HG03103 (cell line): ENCODE data around the gene SMIM38.
"Not testable (repeated sequence)": the region's sequence is repeated elsewhere in the genome, so short reads cannot be mapped to it uniquely, and the experiment has no call there.

Experiments used
- ATAC-seq: cut with Tn5 transposase; IDR thresholded peaks from one replicate; pipeline ENCODE4 v1.9.1; 2021; ENCODE audit warnings: low read depth; ENCODE audit not compliant: unreplicated experiment

The SMIM38 gene

GRCh38 chr11:69121621-69122325, 34.0 kb upstream of the SMIM38 start:
- ATAC-seq: no peak

DNA sequence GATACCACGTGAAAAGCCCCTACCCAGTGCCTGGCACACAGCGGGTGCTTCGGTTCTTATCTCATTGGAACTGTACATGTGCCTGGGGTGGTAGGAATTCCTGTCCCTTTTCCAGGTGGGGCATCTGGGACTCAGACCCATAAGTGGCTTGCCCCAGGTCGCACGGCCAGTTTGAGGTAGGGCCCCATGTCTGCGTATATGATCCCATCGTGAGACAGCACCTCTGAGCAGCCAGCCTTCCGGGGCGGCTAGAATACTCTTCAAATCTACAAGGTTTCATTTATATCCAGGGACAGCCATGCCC, 33.5 kb upstream of the SMIM38 start:
- ATAC-seq: no peak

GRCh38 chr11:69122630-69123431, 32.9 kb upstream of the SMIM38 start:
- no peak for ATAC-seq

DNA sequence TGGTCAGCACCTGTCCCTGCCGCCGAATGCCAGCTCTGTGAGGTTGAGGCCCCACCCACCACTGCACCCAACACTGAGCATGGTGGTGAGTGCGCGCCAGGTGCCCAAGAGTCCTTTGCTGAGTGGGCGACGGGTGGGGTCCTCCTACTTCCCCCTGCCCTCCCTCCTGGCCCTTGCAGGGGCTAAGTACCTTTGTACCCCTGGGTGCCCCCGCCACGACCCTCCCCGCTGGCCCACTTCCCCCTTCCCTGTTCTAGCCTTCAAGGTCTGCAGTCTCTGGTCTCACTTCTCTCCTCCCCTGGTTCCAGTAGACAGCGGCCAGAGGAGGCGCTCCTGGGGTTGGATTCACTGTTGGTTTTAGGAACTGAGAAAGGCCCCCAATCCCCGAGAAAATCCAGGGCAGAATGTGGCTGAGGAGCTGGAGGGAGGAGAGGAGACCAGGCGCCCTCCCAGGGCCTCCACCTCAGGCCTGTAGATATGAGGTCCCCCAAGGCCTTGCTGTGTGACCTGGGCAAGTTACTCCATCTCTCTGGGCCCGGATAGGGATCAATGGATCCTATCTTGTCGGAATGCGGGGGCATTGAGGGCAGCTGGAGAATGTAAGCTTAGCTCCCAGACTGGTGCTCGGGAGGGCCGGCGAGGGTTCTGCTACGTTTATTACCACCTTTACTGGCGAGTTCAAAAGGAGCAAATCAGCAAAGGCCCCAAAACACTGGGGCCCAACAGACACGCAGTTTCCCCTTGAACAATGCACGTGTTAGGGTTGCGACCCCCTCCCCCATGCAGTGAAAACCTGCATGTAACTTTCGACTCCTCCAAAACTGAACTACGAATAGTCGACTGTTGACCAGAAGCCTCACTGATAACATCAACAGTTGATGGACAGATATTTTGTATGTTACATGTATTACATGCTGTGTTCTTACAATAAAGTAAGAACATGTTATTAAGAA, 31.9 kb upstream of the SMIM38 start:
- no peak for ATAC-seq

GRCh38 chr11:69125861-69126260, 29.9 kb upstream of the SMIM38 start:
- ATAC-seq: no peak

GRCh38 chr11:69126286-69126685, 29.4 kb upstream of the SMIM38 start:
- no peak for ATAC-seq

GRCh38 chr11:69127081-69127850, 28.5 kb upstream of the SMIM38 start:
- ATAC-seq: no peak

DNA sequence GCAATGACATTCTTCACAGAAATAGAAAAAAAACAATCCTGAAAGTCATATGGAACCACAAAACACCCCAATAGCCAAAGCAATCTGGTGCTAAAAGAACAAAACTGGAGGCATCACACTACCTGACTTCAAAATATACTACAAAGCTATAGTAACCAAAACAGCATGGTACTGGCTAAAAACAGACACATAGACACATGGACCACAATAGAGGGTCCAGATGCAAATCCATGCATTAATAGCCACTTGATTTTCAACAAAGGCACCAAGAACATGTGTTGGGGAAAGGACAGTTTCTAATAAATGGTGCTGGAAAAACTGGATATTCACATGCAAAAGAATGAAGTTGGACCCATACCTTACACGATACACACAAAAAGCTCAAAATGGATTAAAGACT, 27.9 kb upstream of the SMIM38 start:
- no peak for ATAC-seq

DNA sequence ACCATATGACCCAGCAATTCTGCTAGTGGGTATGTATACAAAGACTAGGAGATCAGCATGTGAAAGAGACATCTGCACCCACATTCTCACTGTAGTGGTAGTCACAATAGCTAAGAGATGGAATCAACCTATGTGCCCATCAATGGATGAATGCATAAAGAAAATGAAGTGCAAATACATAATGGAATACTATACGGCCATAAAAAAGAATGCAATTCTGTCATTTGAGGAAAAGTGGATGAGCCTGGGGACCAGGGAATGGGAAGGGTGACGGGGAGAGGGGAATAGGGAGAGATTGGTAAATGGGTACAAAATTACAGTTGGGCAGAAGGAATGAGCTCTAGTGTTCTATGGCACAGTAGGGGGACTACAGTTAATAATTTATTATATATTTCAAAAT, 26.7 kb upstream of the SMIM38 start:
- no peak for ATAC-seq

DNA sequence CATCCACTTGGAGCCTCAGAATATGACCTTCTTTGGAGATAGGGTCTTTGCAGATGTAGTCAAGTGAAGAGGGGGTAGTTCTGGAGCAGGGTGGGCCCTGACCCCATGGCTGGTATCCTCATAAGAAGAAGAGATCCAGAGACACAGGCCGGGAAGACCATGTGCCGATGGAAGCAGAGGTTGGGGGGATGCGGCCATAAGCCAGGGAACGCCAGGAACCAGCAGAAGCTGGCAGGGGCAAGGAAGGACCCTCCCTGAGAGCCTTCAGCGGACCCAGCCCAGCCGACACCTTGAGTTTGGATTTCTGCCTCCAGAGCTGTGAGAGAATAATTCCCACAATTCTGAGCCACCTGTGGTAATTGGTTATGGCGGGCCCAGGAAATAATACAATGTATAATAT, 26.1 kb upstream of the SMIM38 start:
- ATAC-seq: no peak

DNA sequence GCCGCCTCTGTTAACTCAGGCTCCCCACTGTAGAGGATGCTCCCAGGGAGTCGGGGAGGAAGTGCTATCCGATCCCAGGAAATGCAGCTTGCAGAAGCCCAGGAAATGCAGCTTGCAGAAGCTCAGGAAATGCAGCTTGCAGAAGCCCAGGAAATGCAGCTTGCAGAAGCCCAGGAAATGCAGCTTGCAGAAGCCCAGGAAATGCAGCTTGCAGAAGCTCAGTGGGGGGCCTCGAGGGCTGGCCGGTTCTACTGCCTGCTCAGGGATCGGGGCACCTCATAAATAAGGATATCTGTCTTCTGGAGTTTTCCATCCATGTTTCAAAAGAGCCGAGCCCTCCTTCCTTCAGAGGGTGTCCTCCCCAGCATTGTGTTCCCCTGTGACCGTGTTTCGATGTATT, 25.1 kb upstream of the SMIM38 start:
- no peak for ATAC-seq

- no peak for ATAC-seq
Observed at GRCh38 chr11:69131121-69131566, 24.6 kb upstream of the SMIM38 start.

DNA sequence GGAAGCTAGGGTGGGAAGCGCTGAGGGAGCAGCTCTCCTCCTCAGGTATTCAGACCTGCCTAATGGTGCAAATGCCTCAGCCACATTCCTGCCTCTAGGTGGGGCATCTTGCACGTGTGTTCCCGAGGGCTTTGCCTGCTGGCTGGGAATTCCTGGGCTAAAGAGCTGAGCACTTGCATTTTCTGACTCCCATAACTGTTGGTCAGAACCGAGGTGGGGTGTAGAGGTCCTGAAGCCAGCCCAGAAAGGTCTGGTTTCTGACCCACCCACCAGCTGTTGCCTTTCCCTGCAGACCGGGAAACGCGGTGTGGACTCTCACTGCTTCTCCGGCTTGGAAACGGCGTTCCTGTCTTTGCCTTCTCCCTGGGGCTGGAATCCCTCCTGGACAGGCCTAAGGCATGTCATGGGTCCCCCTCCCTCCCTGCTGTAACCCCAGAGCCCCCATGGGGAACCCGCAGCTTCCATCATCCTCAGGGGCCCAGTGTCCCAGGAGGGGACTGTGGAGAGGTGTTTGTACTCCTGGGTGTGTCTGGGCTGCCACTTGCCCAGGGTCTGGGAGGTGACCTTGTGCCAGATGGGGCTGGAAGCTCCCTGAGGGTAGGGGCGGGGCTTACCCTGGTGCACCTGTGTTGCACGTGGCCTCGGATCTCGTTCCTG, 24.0 kb upstream of the SMIM38 start:
- no peak for ATAC-seq

DNA sequence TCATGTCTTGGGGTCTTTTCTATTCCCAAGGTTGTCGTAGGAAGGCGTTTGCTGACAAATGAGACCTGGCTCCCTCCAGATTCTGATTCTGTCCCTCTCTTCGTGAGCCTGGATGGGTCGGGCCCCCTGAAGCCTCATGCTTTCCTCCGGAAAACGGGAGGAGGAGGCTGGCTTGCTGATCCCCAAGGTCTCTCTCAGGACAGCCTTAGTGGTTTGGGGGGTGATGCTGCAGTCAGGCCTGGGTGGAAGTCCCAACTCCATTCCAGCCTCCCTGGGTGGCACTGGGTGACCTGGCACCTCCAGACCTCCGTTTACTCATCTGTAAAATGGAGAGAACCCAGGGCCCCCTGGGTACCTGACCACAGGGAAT, 23.4 kb upstream of the SMIM38 start:
- no peak for ATAC-seq

DNA sequence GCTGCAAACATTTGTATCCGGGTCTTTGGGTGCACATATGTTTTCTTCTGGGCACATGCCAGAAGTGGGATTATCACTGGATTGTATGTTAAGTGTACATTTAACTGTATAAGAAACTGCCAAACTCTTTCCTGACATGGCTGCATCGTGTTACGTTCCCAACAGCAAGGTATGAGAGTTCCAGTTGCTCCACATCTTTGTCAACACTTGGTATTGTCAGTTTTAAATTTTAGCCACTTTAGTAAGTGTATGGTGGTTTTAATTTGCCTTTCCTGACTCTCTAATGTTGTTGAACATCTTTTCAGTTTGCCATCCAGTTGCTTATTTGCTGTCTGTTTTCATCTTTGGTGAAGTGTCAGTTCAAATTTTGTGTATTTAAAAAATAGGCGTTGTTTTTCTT, 22.5 kb upstream of the SMIM38 start:
- ATAC-seq: no peak

- ATAC-seq: not testable (repeated sequence)
Observed at GRCh38 chr11:69134182-69134581, 21.6 kb upstream of the SMIM38 start.

DNA sequence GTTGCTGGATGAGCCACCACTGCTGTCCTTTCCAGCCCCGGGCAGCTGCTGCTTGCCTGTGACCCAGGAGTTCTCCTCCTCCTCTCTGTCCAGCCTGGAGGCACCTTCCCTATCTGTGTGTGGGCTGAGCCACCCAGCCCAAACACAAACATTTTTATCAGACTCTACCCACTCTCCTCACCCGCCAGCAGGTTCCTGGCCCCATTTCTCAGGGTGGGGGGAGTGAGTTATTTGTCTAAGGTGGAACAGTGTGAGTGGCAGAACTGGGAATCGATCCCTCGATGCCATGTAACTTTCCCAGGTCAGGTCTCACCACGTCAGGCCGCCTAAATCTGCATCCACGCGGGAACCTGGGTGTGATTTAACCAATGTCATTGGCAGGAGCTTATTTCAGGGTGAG, 20.8 kb upstream of the SMIM38 start:
- ATAC-seq: no peak

GRCh38 chr11:69135420-69136363, 20.0 kb upstream of the SMIM38 start:
- ATAC-seq: no peak

DNA sequence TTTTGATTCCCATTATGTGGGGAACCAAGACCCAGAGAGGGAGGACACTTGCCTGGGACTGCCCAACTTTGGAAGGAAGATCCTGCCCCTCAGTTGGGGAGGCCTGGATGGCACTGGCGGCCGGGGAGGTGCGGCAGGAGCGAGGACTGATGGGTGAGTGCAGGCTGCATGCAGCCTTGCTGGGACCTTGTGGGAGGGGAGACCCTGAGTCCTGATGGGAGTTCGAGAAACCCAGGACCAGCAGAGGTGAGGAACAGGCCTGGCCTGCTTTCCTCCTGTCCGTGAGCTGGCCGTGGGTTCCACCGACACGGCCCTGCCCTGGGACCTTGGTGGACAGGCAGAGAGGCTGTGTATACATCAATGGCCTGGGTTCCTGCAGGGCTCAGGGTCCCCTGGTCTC, 19.3 kb upstream of the SMIM38 start:
- ATAC-seq: no peak
